NT2/D1 (cell line): ENCODE results near the gene VAV2.

Experiments used
- SUZ12 ChIP-seq: IDR thresholded peaks from 2 replicates; pipeline ENCODE4 v1.6.1; 2011; ENCODE audit not compliant: insufficient read length, insufficient read depth; ENCODE audit errors: extremely low read depth
- YY1 ChIP-seq: IDR thresholded peaks from 2 replicates; pipeline ENCODE4 v1.6.1; 2011; ENCODE audit not compliant: insufficient read length, insufficient read depth
- ZNF274 ChIP-seq: IDR thresholded peaks from 2 replicates; pipeline ENCODE4 v1.6.1; 2011; ENCODE audit warnings: mild to moderate bottlenecking, low read depth, low read length

DNA sequence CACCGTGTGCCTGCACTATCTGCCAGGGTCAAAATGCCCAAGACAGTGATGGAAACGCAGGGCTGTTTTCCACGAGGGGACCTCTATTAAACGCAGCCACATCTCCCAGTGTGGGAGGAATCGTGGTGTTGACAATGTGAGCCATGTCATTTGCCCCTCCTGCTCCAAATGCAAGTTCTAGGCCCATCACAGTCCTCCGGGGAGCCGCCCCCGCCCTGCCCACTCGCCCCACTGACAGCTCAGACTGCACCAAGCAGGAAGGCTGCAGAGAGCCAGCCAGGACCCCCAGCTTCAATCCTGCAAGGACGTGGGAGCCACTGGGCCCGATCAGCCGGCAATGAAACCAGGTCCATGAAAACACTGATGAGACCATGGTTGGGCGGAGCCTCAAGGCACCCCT, 85.9 kb downstream of the VAV2 start:
- TF ChIP-seq YY1 (no peak), ZNF274 (no peak), SUZ12 (no peak)
